Coronary artery (tissue), 2 donors: Measurements from ENCODE around the gene SOX9.
A peak's percentile ranks its signal among the peaks of the same experiment; 100 is the strongest.

Experiments used
- DNase-seq: peaks from one replicate; pipeline ENCODE4 v3.0.0-alpha.2; 2017; ENCODE audit warnings: low spot score
- H3K27ac ChIP-seq, 2 donors: fragments of 200-600 bp; sonication (generic); one replicate each; pipeline ENCODE4 v1.5.1; 2016 to 2019
- H3K4me3 ChIP-seq: fragments of 200-600 bp; sonication (generic); 2 replicates; pipeline ENCODE4 v1.5.1; 2016; ENCODE audit warnings: mild to moderate bottlenecking, moderate library complexity
- TF ChIP-seq, protein P1 (sequence below): fragments of 200-600 bp; sonication (generic); IDR thresholded peaks from one replicate; pipeline ENCODE4 v1.5.1; 2019; ENCODE audit warnings: antibody characterized with exemption

SOX9 gene

DNA sequence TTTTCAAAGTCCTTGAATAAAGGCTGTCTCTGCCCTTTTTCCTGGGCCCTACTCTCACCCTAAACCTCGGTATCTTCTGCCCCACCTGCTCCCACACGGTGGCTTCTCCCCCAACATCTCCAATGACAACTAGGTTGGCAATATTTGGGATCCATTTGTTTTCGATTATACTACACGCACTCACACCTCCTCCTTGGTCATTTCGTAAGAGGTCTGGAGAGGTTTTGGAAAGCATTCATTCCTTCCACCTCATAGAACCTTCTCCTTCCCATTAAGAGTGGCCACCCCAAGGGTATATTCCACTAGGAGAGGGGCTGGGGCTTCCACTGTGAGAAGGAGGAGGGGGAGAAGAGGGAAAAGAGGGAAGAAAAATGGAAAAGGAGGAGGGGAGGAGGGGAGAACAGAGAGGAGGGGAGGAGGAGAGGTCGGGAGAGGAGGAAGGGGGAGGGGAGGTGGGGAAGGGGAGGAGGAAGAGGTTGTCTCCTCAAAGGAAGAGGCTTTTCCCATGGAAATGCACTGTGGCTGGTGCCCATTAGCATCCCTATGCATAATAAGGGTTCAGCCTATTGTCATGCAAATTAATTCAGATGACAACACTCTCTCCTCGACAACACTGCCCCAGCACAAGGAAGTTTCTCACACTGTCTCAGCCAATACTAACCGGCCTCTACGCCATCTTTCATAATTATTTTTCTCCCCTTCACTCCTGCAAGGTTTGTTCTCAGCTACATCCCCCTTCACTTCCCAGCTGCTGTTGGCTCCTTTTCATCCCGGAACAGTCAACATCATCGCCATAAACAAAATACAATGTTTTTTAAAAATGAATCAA, 30.0 kb downstream of the SOX9 start:
- TF ChIP-seq, protein P1, sequence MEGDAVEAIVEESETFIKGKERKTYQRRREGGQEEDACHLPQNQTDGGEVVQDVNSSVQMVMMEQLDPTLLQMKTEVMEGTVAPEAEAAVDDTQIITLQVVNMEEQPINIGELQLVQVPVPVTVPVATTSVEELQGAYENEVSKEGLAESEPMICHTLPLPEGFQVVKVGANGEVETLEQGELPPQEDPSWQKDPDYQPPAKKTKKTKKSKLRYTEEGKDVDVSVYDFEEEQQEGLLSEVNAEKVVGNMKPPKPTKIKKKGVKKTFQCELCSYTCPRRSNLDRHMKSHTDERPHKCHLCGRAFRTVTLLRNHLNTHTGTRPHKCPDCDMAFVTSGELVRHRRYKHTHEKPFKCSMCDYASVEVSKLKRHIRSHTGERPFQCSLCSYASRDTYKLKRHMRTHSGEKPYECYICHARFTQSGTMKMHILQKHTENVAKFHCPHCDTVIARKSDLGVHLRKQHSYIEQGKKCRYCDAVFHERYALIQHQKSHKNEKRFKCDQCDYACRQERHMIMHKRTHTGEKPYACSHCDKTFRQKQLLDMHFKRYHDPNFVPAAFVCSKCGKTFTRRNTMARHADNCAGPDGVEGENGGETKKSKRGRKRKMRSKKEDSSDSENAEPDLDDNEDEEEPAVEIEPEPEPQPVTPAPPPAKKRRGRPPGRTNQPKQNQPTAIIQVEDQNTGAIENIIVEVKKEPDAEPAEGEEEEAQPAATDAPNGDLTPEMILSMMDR, result no peak
- no peak overlapping the region for H3K4me3 ChIP-seq
- H3K27ac ChIP-seq, result no peak overlapping the region
- DNase-seq, result no peak

DNA sequence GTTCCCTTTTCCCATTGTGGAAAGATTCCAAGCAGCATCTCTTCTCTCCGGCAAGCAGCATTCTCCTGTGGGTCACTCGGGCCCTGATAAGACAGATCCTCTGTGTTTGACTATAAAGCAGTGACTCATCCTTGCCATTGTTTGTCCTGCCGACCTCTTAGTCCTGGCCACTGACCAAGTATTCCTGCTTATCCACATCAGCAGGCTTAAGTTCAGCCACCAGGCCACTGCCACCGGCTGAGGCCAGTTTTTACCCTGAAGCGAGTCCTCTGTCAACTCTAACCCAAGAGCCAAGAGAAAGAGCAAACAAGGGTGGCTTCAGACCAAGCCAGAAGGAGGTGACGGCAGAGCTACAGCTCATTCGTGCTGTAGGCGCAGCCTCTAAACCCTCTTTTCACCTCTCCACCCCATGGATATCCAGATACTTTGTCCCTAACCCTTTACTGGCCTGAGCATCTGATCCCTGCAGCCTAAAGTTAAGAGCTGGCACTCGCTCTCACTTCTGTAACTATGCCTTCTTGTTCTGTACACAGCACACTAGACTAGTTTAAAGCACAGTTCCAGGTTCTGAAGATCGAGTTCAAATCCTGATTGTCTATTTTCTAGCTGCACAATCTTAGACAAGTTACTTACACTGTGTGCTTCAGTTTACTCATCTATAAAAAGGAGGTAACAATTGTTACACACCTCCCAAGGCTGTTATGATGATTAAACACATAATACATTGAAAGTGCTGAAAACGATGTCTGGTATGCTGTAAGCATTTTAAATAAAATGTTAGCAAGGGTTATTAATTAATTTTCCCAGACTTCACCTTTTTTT, 31.0 kb downstream of the SOX9 start:
- TF ChIP-seq, protein P1, result no peak
- Histone ChIP-seq H3K27ac (peak overlapping the region in 1 of 2 donors; percentile 46), H3K4me3 (peak overlapping the region; percentile 1)
- DNase-seq, result peak; percentile 75

DNA sequence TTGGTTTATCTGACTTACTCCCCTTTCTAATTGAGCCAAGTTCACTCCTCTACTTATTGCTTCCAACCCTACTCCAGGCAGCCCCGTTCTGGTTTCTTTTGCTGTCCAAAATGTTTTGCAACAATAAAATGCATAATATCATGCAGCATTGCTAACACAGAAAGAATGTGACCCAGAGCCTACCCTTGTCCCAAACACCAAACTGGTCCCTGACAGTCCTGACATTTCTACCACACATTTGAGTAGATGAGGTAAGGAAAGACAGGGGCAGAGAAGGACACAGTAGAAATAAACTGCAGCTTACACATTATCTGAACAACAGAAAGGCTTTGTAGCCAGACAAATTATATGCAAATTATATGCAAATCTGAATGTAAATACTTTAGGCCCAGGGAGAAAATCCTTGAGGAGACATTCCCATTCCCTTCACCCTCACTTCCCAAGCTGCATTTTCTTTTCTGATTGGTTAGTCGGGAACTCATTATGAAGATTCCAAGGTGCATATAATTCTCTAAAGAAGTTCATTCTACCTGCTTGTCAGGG, 31.6 kb downstream of the SOX9 start:
- Histone ChIP-seq H3K27ac (no peak overlapping the region), H3K4me3 (no peak overlapping the region)
- TF ChIP-seq, protein P1, result no peak
- no peak for DNase-seq

- no peak overlapping the region for H3K27ac ChIP-seq
- TF ChIP-seq, protein P1, result no peak
- H3K4me3 ChIP-seq, result no peak overlapping the region
- no peak for DNase-seq
Measured at GRCh38 chr17:72158895-72159885, 38.4 kb downstream of the SOX9 start.

DNA sequence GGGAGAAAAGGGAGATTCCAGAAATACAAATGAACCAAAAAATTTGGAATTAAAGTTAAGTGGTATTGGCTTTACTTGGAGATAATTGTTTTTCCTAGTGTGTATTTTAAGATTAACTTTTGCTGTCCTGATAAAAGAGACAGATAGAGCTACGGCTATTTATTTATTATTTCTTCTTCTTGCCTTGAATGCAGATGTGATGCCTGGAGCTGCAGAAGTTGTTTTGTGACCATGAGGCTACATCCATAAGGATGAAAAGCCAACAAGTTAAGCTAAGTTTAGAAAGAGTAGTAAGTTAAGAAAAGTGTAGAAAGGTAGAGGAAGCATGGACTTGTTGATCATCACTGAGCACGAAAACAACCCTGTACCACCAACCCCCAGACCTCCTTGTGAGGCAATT, 41.7 kb downstream of the SOX9 start:
- Histone ChIP-seq H3K4me3 (no peak overlapping the region), H3K27ac (no peak overlapping the region)
- no peak for DNase-seq
- TF ChIP-seq, protein P1, result no peak

- TF ChIP-seq, protein P1, result no peak
- no peak overlapping the region for H3K27ac ChIP-seq
- DNase-seq, result no peak
- no peak overlapping the region for H3K4me3 ChIP-seq
Measured at GRCh38 chr17:72163474-72163873, 42.7 kb downstream of the SOX9 start.
